ENCODE data around the gene PCCA.

DNA sequence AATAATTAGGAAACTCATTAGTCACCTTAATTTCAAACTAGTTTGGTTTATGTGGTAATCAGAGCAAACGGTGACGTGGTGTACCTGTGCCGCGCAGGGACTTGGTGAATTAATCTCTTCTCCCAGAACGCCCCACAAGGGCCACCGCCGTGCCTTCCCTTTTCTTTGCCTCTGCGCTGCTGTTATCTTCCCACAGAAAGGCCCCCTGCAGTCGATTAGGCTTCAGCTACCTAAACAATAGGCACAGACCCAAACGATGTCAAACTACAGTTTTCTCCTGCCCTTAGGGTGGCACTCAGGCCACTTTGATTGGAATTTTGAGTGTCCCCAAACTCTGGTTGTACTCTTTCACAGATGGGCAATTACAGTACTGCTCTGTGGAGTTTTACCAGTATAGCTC, 384.2 kb downstream of the PCCA start:
- TF ChIP-seq, protein P1, sequence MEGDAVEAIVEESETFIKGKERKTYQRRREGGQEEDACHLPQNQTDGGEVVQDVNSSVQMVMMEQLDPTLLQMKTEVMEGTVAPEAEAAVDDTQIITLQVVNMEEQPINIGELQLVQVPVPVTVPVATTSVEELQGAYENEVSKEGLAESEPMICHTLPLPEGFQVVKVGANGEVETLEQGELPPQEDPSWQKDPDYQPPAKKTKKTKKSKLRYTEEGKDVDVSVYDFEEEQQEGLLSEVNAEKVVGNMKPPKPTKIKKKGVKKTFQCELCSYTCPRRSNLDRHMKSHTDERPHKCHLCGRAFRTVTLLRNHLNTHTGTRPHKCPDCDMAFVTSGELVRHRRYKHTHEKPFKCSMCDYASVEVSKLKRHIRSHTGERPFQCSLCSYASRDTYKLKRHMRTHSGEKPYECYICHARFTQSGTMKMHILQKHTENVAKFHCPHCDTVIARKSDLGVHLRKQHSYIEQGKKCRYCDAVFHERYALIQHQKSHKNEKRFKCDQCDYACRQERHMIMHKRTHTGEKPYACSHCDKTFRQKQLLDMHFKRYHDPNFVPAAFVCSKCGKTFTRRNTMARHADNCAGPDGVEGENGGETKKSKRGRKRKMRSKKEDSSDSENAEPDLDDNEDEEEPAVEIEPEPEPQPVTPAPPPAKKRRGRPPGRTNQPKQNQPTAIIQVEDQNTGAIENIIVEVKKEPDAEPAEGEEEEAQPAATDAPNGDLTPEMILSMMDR (IDR thresholded peaks at IDR 0.05; ENCODE audit: low read length): no peak
- no peak for TF ChIP-seq EZH2 (IDR thresholded peaks at IDR 0.05; ENCODE audit: borderline replicate concordance, low read length)

Data from OCI-LY1 (cell line).